K562 (cell line): ENCODE data around the gene PLTP. TPM values are rescaled to one million over a fixed set of nuclear protein-coding genes. Genes with fewer than 3 reads are reported as not detected.
A peak's percentile ranks its signal among the peaks of the same experiment; 100 is the strongest.

Experiments
- E2F8 ChIP-seq: fragments of 450-650 bp; IDR thresholded peaks from 2 replicates; pipeline ENCODE4 v1.7.1; 2018; ENCODE audit warnings: mild to moderate bottlenecking, low read depth; ENCODE audit not compliant: partially characterized antibody
- GABPB1 ChIP-seq: sonication (generic); formaldehyde crosslinking; IDR thresholded peaks from 2 replicates; pipeline ENCODE4 v1.8.0; 2022; ENCODE audit warnings: mild to moderate bottlenecking, missing genetic modification reagents
- NCOA2 ChIP-seq, 2 experiments: fragments of 450-650 bp; IDR thresholded peaks; 2 replicates each; pipeline ENCODE4 v1.6.1; 2018; ENCODE audit warnings: mild to moderate bottlenecking in 2 of 2, moderate library complexity in 1 of 2; ENCODE audit not compliant: partially characterized antibody in 2 of 2
- NEUROD1 ChIP-seq: fragments of 150-350 bp; IDR thresholded peaks from 2 replicates; pipeline ENCODE4 v1.6.1; 2014; ENCODE audit warnings: borderline replicate concordance, low read length, low read depth; ENCODE audit not compliant: partially characterized antibody
- RBFOX2 ChIP-seq: fragments of 200-400 bp; formaldehyde crosslinking; IDR thresholded peaks from 2 replicates; pipeline ENCODE4 v1.6.1; 2017; ENCODE audit warnings: low read depth, mild to moderate bottlenecking, low read length, moderate library complexity
- SOX6 ChIP-seq: fragments of 450-650 bp; IDR thresholded peaks from 2 replicates; pipeline ENCODE4 v1.6.1; 2014; ENCODE audit warnings: mild to moderate bottlenecking
- SP1 ChIP-seq: sonication (generic); formaldehyde crosslinking; IDR thresholded peaks from 2 replicates; pipeline ENCODE4 v1.8.1; 2022; ENCODE audit warnings: mild to moderate bottlenecking, missing genetic modification reagents
- polyA plus RNA-seq, 8 experiments: library from polyadenylated mRNA; depleted of rRNA in 4 of 8; stranded (reverse) in 5 of 8; unstranded in 3 of 8; fragments of >200 nt; fragmentation: Nextera tagmentation in 2 of 8; fragmentation: Illumina TruSeq in 1 of 8; extraction: Ambion mirVana in 2 of 8; extraction: Trizol in 1 of 8; gene quantifications; 2 replicates each; pipeline versions ENCODE4 v1.2.1 to v1.2.3, GENCODE V29; 2011 to 2014; ENCODE audit warnings: inconsistent platforms in 1 of 8, missing spikeins in 1 of 8
- total RNA-seq, 7 experiments: library from RNA; depleted of rRNA in 6 of 7; stranded (reverse); fragments of >200 nt in 6 of 7; fragmentation: Illumina TruSeq in 2 of 7; extraction: Trizol in 2 of 7; gene quantifications; 2 replicates each; pipeline versions ENCODE4 v1.2.1 to v1.2.3, GENCODE V29; 2011 to 2021; ENCODE audit warnings: low replicate concordance in 1 of 7
- TF ChIP-seq, protein P1 (sequence below): fragments of 450-650 bp; conservative IDR thresholded peaks from 2 replicates; pipeline ENCODE4 v1.6.1; 2016; ENCODE audit warnings: missing genetic modification characterization, low read depth, mild to moderate bottlenecking, control low read depth, missing compliant biosample characterization
- TF ChIP-seq, protein P2 (sequence below): fragments of 250-450 bp; sonication (Bioruptor Pico); IDR thresholded peaks from 2 replicates; pipeline ENCODE4 v1.5.0; 2020; ENCODE audit warnings: mild to moderate bottlenecking
- TF ChIP-seq, protein P3 (sequence below), 2 experiments: fragments of 450-650 bp in 1 of 2; sonication (generic) in 1 of 2; formaldehyde crosslinking in 1 of 2; IDR thresholded peaks; 2 replicates each; pipeline versions ENCODE4 v1.7.1 to v1.9.0; 2016 to 2022; ENCODE audit warnings: inconsistent platforms in 1 of 2, mild to moderate bottlenecking in 1 of 2, missing genetic modification reagents in 1 of 2

Gene PLTP
- total and polyA plus RNA-seq, 9 of the 15 experiments (the other 6 are each of a cell fraction or from before 2014, with no cell fraction given): 2.8 to 29.3 (median 17.6) TPM

- TF ChIP-seq, protein P1, sequence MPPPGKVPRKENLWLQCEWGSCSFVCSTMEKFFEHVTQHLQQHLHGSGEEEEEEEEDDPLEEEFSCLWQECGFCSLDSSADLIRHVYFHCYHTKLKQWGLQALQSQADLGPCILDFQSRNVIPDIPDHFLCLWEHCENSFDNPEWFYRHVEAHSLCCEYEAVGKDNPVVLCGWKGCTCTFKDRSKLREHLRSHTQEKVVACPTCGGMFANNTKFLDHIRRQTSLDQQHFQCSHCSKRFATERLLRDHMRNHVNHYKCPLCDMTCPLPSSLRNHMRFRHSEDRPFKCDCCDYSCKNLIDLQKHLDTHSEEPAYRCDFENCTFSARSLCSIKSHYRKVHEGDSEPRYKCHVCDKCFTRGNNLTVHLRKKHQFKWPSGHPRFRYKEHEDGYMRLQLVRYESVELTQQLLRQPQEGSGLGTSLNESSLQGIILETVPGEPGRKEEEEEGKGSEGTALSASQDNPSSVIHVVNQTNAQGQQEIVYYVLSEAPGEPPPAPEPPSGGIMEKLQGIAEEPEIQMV (tag): no peak
- TF ChIP-seq, protein P2, sequence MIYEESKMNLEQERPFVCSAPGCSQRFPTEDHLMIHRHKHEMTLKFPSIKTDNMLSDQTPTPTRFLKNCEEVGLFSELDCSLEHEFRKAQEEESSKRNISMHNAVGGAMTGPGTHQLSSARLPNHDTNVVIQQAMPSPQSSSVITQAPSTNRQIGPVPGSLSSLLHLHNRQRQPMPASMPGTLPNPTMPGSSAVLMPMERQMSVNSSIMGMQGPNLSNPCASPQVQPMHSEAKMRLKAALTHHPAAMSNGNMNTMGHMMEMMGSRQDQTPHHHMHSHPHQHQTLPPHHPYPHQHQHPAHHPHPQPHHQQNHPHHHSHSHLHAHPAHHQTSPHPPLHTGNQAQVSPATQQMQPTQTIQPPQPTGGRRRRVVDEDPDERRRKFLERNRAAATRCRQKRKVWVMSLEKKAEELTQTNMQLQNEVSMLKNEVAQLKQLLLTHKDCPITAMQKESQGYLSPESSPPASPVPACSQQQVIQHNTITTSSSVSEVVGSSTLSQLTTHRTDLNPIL (CRISPR knock-in tag): 0 out of 2 replicates have a peak, but pooled peaks have one; percentile 29
- TF ChIP-seq SP1 (peak; percentile 72), NEUROD1 (peak; percentile 99), GABPB1 (CRISPR knock-in tag) (peak; percentile 59; the same call in 1 of the 2 replicates), RBFOX2 (peak; percentile 84), E2F8 (peak; percentile 40), NCOA2 (IDR thresholded peaks at IDR 0.05; ENCODE audit: partially characterized antibody in 2 of 2) (no peak), SOX6 (0 out of 2 replicates have a peak, but pooled peaks have one; percentile 40)
- TF ChIP-seq, protein P3, sequence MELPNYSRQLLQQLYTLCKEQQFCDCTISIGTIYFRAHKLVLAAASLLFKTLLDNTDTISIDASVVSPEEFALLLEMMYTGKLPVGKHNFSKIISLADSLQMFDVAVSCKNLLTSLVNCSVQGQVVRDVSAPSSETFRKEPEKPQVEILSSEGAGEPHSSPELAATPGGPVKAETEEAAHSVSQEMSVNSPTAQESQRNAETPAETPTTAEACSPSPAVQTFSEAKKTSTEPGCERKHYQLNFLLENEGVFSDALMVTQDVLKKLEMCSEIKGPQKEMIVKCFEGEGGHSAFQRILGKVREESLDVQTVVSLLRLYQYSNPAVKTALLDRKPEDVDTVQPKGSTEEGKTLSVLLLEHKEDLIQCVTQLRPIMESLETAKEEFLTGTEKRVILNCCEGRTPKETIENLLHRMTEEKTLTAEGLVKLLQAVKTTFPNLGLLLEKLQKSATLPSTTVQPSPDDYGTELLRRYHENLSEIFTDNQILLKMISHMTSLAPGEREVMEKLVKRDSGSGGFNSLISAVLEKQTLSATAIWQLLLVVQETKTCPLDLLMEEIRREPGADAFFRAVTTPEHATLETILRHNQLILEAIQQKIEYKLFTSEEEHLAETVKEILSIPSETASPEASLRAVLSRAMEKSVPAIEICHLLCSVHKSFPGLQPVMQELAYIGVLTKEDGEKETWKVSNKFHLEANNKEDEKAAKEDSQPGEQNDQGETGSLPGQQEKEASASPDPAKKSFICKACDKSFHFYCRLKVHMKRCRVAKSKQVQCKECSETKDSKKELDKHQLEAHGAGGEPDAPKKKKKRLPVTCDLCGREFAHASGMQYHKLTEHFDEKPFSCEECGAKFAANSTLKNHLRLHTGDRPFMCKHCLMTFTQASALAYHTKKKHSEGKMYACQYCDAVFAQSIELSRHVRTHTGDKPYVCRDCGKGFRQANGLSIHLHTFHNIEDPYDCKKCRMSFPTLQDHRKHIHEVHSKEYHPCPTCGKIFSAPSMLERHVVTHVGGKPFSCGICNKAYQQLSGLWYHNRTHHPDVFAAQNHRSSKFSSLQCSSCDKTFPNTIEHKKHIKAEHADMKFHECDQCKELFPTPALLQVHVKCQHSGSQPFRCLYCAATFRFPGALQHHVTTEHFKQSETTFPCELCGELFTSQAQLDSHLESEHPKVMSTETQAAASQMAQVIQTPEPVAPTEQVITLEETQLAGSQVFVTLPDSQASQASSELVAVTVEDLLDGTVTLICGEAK (IDR thresholded peaks at IDR 0.05): peak; percentile 50; the same call in 1 of the 2 replicates
- TF ChIP-seq, protein P3 (CRISPR knock-in tag; IDR thresholded peaks at IDR 0.05): no peak
These were observed 30.8 kb downstream of the PLTP start, which contains the start of gene ZSWIM1 (continued) for GRCh38 chr20:45880988-45881788.
